ENCODE results near the gene SLC22A31.
A peak's percentile ranks its signal among the peaks of the same experiment; 100 is the strongest.
"Not testable (repeated sequence)": the region's sequence is repeated elsewhere in the genome, so short reads cannot be mapped to it uniquely, and the experiment has no call there.

SLC22A31 gene

GRCh38 chr16:89200124-89200849, at the start of gene SLC22A31:
Gene SLC22A31, minus strand, starts transcription at chr16:89200537. Its CDS starts 36 bp downstream, at chr16:89200501.
- no peak for DNase-seq (ENCODE audit: low read depth)

DNA sequence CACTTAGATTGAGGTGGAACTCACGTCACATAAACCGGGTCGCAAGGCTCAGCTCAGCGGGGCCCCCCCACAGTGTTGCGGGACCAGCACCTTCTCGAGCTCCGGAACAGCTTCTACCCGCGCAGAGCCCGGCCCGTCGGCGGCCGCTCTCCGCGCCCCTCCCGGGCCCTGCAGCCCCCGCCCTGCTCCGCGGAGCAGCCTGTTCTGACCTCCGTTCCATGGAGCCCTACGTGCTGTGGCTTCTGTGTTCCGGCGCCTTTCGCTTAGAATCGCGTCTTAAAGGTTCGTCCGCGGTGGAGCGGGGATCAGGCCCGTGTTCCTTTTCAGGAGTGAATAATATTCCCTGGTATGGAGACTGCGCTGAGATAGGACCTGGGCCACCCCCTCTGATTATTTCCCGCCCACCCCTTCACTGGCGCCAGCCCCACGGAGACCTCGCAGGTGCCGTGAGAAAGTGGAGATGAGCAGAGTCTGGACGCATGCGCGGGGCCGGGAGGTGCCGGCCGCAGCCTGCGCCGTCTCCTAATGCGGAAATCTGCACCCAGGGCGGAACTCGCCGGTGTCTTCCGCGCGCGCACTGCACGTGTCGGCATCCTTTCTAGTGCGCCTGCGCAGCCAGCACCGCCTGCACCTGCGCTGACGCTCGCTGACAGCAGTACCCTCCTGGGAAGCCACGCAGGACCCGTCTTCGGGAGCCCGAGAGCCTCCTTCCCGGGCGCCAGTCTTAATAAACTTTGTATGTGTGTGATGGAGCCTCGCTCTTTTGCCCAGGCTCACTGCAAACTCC, 48.1 kb upstream of the SLC22A31 start:
- no peak for DNase-seq (ENCODE audit: low read depth)

GRCh38 chr16:89247734-89248075, 47.4 kb upstream of the SLC22A31 start:
- not testable (repeated sequence) for DNase-seq (ENCODE audit: low read depth)

GRCh38 chr16:89246903-89247733, 46.8 kb upstream of the SLC22A31 start:
- DNase-seq (ENCODE audit: low read depth), result peak; percentile 88

GRCh38 chr16:89246383-89246902, 46.1 kb upstream of the SLC22A31 start:
- no peak for DNase-seq (ENCODE audit: low read depth)

GRCh38 chr16:89244754-89245153, 44.4 kb upstream of the SLC22A31 start:
- no peak for DNase-seq (ENCODE audit: low read depth)

- not testable (repeated sequence) for DNase-seq (ENCODE audit: low read depth)
These were observed 43.9 kb upstream of the SLC22A31 start for GRCh38 chr16:89244264-89244663.

DNA sequence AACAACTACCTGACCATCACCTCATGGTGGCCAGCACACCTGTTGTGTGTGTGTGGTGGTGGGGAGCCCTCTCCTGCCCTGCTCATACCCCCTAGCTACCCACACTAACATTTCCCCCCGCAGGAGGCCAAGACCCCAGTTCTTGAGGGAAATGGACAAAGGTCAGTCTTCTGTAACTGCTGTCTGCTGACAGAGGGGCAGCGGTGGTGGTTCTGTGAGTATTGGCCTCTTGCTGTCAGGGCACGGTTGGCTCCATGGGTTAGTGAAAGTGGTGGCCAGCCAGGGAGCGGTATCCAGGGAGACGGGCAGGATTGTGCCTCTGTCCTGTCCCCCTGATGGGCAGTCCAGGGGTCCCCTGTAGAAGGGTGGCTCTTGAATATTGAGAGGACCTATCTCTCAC, 43.3 kb upstream of the SLC22A31 start:
- no peak for DNase-seq (ENCODE audit: low read depth)

- DNase-seq (ENCODE audit: low read depth), result no peak
These were observed 42.5 kb upstream of the SLC22A31 start for GRCh38 chr16:89242795-89243200.

GRCh38 chr16:89241187-89242007, 41.1 kb upstream of the SLC22A31 start:
- DNase-seq (ENCODE audit: low read depth), result peak; percentile 88

DNA sequence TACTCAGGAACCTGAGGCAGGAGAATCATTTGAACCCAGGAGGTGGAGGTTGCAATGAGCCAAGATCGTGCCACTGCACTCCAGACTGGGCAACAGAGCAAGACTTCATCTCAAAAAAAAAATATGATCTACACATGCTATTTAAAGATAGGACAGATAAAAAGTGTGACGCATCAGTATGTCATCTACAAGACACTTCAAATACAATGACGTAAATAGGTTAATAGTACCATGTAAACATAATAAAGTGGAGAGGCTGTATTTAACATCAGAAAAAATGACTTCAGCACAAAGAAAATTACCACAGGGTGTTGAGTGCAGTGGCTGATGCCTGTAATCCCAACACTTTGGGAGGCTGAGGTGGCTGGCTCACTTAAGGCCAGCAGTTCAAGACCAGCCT, 37.4 kb upstream of the SLC22A31 start:
- DNase-seq (ENCODE audit: low read depth), result no peak

- DNase-seq (ENCODE audit: low read depth), result no peak
These were observed 33.5 kb upstream of the SLC22A31 start for GRCh38 chr16:89233678-89234490.

- DNase-seq (ENCODE audit: low read depth), result no peak
These were observed 31.8 kb upstream of the SLC22A31 start for GRCh38 chr16:89232107-89232506.

- DNase-seq (ENCODE audit: low read depth), result no peak
These were observed 29.9 kb upstream of the SLC22A31 start for GRCh38 chr16:89230255-89230654.

DNA sequence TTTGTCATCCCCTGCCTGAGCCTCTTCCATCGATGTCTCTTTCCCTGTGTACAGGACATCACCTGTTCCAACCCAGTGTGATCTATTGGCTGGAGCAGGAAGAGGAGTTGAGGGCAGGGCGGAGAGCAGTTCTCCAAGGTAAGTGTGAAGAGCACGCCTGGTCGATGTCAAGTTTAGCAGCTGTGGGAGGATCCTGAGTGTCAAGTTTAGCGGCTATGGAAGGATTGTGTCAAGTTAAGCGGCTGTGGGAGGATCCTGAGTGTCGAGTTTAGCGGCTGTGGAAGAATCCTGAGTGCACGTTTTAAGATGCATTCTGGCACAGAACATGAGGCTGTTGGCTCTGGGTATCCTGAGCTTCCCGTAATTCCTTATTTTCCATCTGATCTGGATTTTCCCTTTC, 24.3 kb upstream of the SLC22A31 start:
- no peak for DNase-seq (ENCODE audit: low read depth)

- no peak for DNase-seq (ENCODE audit: low read depth)
These were observed 22.6 kb upstream of the SLC22A31 start for GRCh38 chr16:89222931-89223330.

DNA sequence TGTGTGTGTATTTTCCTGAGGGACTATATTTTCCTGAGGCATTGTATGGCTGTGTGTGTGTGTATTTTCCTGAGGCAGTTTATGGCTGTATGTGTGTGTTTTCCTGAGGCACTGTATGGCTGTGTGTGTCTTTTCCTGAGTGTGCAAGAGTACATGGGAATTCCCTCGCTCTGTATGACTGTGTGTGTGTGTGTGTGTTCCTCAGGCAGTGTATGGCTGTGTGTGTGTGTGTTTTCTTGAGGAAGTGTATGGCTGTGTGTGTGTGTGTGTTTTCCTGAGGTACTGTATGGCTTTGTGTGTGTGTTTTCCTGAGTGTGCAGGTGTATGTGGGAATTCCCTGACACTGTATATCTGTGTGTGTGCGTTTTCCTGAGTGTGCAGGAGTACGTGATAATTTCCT, 21.3 kb upstream of the SLC22A31 start:
- no peak for DNase-seq (ENCODE audit: low read depth)

DNA sequence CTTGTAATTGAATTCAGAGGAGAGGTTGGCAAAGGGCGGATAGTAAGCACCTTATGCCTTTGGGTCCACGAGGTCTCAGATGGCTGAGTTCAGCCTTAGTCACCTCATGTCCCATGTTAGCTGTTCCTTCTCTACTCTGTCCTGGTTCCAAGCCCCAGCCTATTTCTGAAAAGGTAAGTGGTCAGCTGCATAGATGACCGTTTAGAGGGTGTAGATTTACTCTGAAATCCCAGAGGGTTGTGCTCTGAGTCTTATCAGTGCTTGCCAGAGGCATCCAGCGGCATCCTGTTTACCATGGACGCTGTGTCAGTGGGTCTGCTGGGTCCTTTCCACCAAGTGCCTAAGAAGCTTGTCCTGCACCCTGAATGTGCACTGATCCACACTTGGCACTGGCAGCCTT, 19.0 kb upstream of the SLC22A31 start:
- no peak for DNase-seq (ENCODE audit: low read depth)

DNA sequence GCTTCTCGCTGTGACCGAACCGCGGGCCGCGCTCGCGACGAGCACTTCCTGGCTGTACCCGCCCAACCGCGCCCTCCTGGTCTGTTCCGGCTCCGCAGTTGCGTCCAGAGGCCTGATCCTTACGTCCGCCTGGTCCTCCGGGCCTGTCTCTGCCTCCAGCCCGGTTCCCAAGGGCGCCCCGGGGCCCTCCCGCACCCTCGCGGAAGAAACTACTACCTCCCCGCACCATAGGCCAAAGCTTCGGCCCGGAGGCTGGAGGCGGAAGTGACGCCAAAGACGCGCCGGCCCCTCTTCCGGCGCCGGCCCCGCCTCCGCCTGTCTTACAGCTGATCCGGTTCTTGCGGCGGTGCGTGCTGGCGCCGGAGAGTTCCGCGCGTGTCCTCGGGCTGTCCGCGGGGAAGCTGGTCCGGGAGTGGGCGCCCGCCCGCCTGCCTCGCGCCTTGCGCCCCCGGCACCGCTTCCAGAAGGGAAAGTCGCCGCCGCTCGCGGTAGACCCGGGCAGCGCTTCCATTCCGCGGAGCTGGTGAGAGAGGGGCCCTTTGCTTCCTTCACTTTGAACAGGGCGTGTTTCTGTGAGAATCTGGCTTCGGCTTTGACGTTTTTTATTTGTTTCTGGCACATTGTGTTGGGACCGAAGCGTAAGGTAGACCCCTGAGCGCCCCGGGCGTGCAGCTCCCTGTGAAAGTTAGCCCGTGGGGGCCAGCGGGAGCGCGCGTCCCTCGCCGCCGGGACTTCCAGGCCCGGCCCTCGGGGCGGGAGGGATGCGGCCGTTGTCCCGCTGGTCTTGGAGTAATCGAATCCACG, 17.3 kb upstream of the SLC22A31 start, which contains the start of gene ZNF778:
Gene ZNF778 (plus strand): TSS at position 316 of the 804 bp plus-strand sequence. CDS start 3,425 bp downstream, outside the sequence.
- peak; percentile 75 for DNase-seq (ENCODE audit: low read depth)

- no peak for DNase-seq (ENCODE audit: low read depth)
These were observed 16.7 kb upstream of the SLC22A31 start for GRCh38 chr16:89217138-89217387.
